Erythroblast (primary cell): ENCODE measurements around the gene PIGK.

ENCODE experiments used
- GATA1 ChIP-seq: IDR thresholded peaks from 2 replicates; pipeline ENCODE4 v1.6.1; 2011; ENCODE audit warnings: low read depth, mild to moderate bottlenecking, control low read depth, low read length, moderate library complexity
- POLR2A ChIP-seq: IDR thresholded peaks from 2 replicates; pipeline ENCODE4 v1.6.1; 2011; ENCODE audit warnings: mild to moderate bottlenecking, low read length

GRCh38 chr1:77197351-77197750 is 21.9 kb downstream of the PIGK start:
- TF ChIP-seq POLR2A: no peak
- no peak for TF ChIP-seq GATA1
